NCI-H774 (cell line): ENCODE measurements around the gene ASPHD2.
"Not testable (repeated sequence)": the region's sequence is repeated elsewhere in the genome, so short reads cannot be mapped to it uniquely, and the experiment has no call there.

ENCODE experiments used
- DNase-seq: peaks from one replicate; lab custom pipeline; 2025; lab: John Stamatoyannopoulos, UW

ASPHD2 gene

DNA sequence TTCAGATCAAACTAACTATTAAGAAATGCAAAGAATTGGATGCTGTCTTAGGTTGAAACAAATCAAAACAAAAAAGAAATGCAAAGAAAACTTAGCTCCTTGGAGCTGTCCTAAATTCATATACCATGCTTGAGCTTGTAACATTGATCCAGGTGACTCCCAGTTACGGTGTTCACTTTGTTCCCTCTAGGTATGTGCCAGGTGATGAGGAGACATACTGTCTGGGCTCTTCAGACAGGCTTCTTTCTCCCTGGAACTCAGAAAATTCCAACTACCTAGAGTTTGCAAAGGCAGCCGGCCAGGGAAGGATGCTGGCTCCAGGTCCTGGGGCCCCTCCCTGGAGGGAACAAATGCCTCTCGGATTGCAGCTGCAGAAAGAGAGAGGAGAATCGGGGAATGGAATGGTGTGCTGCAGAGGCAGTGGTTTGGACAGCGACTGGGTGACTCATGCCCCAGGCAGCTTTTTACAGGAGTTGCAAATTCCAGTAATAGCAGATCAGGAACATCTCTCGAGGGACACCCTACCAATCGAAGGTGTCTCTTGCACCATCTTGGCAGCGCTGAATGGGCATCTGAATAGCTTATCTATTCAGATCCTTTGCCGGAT lies 12.3 kb upstream of the ASPHD2 start:
- DNase-seq: no peak

DNA sequence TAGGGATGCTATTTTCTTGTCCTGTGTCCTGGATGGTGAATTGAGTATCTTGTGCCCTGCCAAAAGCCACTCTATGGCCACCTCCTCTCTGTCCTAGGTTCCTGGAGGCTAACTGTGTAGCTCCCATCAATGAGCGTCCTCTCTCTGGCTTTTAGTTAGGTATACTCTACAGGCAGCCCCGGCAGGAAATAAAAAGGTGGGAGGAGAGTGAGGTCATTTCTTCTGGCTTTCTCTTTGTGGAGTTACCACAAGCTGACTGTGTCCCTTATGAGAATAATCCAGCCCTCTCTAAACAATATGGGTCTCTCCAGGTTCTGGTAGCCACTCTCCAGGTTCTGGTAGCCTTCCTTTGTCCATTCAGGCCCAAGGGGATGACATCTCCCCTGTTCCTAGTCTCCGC lies 11.7 kb upstream of the ASPHD2 start:
- no peak for DNase-seq

DNA sequence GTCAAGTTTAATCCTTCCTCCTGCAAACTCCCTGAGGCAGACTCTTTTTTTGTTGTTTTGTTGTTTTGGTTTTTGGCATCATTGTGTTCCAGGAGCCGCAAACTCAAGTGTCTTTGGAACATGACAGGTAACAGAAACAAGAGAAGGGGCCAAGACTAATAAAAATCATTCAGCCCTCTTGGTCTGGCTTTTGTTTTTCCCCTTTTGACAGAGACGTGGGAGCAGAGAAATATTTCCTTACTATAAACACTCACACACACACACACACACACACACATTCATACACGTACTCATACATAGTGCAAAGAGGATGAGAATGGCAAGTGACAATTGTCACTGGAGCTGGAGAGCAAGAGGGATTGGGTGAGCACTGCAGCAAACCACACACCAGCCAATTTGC lies 10.4 kb upstream of the ASPHD2 start:
- DNase-seq: no peak

DNA sequence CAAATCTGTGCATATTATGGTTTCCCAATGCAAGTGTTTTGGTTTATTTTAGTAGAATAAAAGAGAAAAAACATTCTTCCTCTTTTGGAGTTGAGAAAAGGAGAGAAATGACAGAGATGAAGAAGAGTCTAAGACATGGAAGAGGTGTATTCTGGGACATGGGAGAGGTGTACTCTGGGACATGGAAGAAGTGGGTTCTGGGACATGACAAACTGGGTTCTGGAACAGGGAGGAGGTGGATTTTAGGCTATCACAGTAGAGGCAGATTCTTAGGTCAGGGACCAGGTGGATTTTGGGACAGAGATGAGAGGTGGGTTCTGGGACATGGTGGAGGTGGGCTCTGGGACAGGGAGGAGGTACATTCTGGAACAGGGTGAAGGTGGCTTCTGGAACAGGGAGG lies 2.1 kb upstream of the ASPHD2 start:
- no peak for DNase-seq

DNA sequence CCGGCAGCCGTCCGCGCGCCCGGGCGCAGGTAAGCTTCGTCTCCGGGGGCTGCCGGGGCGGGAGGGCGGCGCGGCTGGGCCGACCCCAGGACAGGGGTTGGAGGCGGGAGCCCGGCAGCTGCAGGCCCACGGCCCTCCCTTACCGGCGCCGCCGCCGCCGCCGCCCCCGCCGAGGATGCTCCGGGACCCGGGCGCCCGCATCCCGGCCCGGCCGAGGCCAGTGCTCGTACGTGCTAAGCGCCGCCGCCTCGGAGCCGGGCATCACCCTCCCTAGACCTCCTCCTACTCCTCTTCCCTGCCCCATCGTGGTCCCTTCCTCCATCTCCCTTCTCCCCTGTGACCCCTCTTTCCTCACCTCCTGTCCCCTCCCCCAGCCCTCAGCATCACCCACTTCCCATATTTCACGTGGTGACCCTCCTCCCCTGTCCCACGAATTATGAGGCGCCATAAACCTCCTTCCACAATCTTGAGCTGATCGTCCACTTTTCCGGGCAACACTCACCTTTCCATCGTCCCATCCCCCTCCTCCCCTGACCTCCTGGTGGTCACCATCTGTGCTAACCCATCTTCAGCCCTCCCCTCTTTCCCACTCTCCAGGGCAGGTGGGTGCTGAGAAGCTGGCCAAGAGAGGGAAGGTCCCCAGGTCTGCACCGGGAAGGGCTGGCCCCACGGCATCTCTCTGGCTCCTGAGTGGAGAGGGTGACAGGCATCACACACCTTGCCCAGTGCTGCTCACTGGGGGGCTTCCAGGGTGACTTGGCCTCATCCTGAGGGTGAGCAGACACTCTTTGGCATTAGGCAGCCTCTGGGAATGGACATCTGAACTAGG lies 612 bp downstream of the ASPHD2 start:
- no peak for DNase-seq

DNA sequence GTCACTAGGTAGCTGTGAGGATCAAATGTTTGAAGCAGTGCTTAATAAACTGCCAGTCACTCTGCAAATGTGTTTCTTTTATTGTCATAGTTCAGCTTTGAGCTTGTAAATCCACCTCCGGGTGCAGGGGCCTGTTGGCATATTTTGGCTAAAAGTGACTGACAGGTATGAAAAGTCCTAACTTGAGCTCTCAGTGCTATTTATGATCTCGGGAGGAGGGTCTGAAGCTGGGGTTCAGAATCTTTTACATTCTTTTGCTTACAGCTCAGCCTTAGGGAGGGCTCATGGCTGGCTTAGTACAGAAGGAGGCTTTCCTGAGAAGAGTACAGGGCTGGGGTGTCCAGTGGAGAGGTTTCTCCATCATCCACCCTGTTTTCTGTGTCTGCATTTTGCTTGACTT lies 1.5 kb downstream of the ASPHD2 start:
- DNase-seq: no peak

DNA sequence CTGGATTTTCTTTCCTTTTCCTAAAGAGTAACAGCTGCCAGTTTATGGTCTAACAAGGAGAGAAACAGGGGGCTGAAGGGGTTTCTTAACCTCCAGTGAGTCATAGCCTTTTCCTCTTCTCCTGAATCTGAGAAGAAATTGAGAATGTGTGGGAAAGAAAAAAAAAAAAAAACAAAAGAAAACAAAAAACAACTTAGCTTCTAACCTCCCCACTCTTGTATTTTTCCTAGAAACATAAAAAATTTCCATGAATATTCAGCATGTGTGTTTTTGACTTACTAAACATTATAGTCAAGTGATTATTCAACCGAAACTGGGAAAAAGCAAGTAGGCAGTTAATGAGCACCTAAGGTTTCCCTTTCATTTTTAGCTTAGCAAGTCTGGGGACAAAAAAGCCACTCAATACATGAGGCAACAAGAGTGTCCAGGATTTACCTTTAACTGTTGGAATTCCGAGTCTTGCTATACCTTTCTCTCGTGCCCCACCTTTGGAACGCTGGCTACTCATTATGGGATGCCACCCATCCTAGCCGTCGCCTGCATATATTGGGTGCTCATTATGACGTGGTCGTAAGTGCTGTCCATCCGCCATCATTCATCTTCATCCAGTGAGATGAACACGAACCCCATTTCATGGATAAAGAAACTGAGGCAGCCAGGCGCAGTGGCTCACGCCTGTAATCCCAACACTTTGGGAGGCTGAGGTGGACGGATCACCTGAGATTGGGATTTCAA lies 2.4 kb downstream of the ASPHD2 start:
- no peak for DNase-seq

DNA sequence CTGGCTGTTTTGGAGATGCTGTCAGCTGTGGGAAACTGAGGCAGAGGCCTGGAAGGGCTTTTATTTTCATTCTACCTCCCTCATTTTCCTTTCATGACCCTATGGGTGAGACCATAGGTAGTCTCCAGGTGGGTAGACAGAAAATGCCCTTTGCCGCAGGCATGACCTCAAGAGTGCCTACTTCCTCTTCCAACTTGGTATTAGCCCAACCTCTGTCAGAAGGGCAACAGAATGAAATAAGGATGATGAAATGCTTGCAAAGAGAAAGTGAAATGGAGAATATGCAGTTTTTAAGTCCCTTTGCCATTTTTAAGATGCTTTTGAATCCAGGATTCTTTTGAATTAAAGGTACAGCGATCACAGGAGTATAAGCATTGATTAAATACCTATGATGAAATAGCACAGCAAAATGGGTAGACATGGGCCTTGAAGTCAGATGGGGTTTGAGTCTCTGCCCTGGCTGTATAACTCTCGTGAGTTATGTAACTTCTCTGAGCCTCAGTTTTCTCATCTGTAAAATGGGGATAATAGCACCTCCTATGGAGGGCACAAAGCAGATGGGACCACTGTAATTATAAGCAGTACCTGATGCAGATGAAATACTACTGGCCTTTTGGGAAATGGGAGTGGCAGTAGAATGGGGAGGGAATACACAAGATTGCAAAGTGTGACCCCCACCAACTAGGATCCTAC lies 3.7 kb downstream of the ASPHD2 start:
- no peak for DNase-seq

DNA sequence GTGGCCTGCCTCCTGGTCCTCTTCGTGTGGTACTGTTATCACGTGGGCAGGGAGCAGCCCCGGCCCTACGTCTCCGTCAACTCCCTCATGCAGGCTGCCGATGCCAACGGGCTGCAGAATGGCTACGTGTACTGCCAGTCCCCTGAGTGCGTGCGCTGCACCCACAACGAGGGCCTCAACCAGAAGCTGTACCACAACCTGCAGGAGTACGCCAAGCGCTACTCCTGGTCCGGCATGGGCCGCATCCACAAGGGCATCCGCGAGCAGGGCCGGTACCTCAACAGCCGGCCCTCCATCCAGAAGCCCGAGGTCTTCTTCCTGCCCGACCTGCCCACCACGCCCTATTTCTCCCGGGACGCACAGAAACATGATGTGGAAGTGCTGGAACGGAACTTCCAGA lies 4.7 kb downstream of the ASPHD2 start:
- no peak for DNase-seq

DNA sequence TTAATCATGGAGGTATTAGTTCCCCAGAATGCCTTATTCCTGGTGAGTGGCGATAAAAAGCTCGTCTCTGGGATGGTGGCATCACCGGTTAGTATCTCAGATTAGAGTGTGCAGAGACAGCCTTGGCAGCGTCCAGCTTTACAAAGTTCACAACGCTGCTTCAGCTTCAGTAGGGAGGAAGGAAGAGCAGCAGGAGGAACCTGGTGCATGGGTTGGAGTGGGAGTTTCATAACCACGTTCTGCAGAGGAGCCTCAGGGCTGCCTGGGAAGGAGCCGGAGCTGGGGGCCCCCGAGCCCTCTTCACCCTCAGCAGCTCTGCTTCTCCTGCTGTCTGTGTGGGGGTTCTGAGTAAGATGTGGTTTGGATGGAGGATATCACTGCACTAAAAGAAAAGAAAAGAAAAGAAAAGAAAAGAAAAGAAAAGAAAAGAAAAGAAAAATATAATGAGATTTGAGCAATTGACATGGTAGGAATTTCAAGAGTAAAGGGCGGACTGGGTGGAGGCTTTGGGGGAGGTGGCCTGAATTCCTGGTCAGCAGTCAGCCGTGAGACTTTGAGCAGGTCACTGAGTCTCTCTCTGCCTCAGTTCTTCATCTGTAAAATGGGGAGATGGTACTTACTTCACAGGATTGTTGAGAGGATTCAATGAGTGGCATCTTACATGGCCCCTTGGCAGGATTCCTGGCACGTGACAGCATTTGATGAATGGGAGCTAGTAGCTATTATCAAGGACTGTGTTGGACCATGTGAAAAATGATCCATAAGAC lies 6.5 kb downstream of the ASPHD2 start:
- no peak for DNase-seq

DNA sequence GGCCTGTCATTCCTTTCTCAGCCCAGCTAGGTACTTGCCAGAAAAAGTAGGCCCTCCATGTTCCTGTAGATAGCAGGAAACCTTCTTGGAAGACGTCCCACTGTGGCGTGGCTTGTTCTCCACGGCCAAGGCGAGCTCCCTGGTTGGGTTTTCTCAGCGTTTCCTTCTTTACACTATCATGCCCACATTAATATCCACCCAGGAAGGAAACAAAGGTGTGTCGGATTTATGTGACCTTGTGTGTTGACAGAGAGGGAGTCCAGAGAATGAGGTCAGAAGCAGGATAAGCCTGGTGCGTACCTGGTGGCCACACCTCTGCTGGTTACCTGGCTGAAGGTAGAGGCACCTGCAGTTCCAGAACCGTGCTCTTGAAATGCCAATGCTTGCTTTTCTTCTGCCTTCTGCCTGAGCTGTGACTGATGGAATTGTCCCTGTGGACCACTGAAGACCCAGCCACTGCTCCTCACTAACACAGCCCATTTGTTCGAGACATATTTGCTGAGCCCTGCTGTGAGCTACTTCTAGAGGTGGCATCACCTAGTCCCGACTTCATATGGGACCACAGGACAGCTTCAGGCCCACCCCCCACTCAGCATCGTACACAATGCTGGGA lies 7.9 kb downstream of the ASPHD2 start:
- no peak for DNase-seq

DNA sequence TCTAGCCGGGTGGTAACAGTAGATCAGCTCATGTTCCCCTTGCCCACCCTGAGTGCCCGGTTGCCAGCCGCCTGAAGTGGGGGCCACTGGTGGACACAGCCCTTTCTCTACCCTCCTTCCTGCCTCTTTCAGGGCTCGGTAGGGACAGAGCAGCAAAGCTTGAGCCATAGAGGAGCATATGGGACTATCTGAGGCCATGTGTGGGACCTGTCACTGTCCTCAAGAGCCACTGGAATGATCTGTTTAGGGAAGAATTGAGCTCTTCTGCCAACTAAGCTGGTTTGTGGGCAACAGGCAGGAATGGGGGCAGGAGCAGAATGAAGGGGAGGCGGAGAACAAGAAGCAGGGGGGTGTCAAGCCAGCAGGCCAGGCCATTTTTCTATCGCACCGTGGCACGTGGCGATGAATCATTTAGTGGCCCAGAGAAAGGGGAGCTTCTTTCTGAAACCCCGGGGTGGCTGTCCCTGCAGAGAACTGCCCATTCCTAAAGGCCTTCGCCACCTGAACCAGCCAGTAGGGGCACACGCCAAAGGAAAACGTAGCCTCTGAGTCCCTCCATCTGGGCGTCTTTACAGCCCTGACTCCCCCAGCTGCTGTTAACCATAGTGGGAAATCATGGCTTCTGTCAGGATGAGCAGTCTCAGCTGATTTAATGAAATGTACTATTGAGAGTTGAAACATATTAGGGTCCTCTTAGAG lies 8.8 kb downstream of the ASPHD2 start:
- DNase-seq: no peak

DNA sequence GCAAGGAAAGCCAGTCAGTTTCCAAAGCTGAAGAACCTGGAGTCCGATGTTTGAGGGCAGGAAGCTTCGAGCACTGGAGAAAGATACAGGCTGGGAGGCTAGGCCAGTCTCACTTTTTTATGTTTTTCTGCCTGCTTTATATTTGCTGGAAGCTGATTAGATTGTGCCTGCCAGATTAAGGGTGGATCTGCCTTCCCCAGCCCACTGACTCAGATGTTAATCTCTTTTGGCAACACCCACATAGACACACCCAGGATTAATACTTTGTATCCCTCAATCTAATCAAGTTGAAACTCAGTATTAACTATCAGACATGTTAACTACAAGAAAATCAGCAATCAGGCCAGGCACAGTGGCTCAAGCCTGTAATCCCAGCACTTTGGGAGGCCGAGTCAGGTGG lies 9.7 kb downstream of the ASPHD2 start:
- DNase-seq: not testable (repeated sequence)

DNA sequence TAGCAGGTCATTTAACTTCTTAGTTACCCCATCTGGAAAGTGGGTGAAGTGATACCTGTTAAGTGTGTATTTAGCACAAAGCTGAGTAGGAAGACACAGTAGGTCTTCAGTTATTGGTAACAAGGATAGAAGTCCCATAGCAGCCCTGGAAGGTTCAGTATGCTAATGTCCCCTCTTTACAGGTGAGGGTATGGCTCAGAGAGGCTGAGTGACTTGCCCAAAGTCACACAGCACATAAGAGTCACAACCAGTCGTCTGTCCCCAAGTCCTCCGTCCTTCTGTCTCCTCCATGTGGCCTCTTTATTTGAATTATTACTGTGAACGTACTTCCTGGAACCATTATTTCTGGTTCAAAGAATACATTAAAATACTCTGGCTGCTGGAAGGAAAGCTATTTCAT lies 10.5 kb downstream of the ASPHD2 start:
- DNase-seq: no peak

DNA sequence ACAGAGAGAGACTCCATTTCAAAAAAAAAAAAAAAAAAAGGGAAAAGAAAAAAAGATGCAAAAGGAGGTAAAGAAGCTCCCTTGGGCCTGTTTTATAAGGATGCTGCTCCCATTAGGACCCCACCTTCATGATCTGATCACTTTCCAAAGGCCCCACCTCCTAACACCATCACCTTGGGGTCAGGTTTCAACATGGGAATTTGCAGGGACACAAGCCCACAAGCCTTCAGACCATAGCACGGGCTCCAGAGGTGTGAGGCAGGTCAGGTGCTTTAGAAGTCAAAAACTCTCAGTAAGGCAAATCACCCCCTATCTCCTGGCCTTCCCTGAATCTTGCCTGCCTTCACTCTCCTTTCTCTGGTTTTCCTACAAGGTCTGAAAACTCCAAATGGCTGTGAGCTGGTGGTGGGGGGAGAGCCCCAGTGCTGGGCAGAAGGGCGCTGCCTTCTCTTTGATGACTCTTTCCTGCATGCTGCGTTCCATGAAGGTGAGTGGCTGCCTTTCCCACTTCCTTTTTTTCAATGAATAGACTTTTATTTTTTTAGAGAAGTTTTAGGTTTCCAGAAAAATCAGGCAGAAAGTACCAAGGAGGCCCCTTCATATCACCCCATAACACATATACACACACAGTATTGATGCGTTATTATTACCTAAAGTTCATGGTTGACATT lies 13.2 kb downstream of the ASPHD2 start:
- no peak for DNase-seq

DNA sequence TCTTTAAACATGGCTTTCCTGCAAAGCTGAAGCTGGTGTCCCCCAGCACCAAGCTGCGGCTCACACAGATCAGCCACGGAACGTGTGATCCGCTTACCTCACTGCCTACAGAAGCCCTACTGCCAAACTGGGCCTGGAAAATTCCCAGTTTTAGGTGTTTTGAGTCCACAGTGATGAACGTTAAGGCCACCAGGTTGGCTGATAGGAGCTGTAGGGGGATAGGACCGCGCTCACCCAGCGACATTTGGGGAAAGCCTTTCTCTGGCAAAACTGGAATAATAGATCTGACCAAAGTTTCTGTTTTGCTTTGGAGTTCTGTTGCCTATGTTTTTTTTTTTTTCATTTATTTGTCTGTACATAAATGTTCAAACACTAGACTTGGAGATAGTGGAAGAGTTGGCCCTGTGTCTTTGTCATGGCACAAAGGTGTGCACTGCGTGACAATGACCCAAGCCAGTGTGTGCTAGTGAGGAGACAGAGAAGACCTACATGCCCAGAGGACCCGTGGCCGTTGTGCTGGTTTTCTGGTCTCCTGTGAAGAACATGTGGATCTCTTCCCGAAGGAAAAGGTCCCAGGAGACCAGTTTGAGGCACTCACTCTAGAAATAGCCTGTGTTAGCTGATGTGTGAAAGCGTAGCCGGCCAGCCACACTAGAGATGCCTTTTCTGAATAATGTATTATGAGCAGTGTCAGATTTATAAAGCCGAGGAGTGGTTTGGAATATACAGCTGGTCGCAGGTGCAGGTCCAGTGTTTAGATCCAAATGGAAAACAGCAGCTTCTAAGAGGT lies 15.0 kb downstream of the ASPHD2 start:
- no peak for DNase-seq

DNA sequence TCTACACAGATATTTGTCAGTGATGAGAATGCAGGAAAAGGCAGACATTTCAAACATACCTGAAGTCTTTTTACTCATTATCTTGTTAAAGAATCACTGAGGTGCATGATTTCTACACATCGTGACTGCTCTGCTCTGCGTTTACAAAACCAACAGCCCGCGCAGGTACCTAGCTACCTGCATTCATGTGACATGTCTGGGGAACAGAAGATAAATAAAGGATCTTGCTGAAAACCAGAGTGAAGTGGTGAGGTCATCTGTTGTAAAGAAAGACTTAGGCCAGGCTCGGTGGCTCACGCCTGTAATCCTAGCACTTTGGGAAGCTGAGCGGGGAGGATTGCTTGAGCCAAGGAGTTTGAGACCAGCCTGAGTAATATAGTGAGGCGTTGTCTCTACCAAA lies 15.7 kb downstream of the ASPHD2 start:
- peak; percentile 16 for DNase-seq

DNA sequence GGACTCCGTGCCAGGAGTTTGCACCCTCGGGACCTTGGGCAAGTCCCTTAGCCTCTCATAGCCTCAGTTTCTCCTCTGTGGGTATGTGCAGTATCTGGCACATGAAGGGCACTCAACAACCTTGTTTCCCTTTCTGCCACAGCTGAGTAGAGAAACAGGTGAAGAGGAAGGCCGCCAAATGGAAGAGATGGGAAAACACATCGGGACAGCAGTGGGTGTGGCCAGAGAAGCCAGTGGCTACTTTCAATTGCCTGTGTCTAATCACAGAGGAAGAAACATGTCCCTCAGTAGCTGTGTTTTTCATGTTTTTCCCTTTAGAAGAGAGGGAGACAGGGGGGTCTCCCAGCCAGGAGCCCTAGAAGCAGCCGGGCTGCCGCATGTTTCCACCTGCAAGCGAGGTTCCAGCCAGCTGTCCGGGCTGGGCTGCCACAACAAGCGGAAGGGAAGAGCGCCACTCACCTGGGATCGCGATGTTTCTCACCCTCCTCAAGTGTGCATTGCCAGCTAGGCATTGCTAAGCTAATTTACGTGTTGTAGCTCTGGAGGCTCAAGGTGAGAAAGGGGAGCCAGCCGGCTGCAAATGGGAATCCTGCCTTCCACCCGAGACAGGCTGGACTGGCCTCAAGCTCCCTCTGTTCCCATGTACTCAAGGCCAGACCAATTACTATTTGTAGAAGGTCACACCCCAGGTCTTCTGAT lies 16.7 kb downstream of the ASPHD2 start:
- no peak for DNase-seq
